Natural killer cell (primary cell): Measurements from ENCODE around the gene ADAM17. TPM values are rescaled to one million over a fixed set of nuclear protein-coding genes. Genes with fewer than 3 reads are reported as not detected.

Source experiments
- ATAC-seq, 3 donors: fragments of 150-1000 bp in 2 of 3; fragments of 200-7000 bp in 1 of 3; cut with Tn5 transposase; 1 replicate in 1 of 3; 2 replicates in 2 of 3; pipeline ENCODE4 v1.10.0; 2021; ENCODE audit warnings: mild to moderate bottlenecking in 2 of 3, moderate library complexity in 2 of 3
- DNase-seq, 2 donors: peaks; one replicate each; pipeline versions ENCODE4 v3.0.0 to v3.0.0-alpha.2; 2013 to 2021; ENCODE audit warnings: mixed read lengths in 1 of 2
- H3K27ac ChIP-seq: one replicate; pipeline ENCODE4 v1.5.1; 2013; ENCODE audit warnings: mild to moderate bottlenecking, low read length
- H3K27me3 ChIP-seq: one replicate; pipeline ENCODE4 v1.6.1; 2013; ENCODE audit warnings: low read length; ENCODE audit not compliant: control insufficient read depth, insufficient read depth
- H3K36me3 ChIP-seq: one replicate; pipeline ENCODE4 v1.6.1; 2013; ENCODE audit warnings: low read length; ENCODE audit not compliant: control insufficient read depth, insufficient read depth
- H3K4me1 ChIP-seq: one replicate; pipeline ENCODE4 v1.6.1; 2013; ENCODE audit warnings: low read length; ENCODE audit not compliant: control insufficient read depth, insufficient read depth
- H3K4me3 ChIP-seq: one replicate; pipeline ENCODE4 v1.5.1; 2013; ENCODE audit warnings: low read length
- H3K9me3 ChIP-seq: one replicate; pipeline ENCODE4 v1.6.1; 2013; ENCODE audit warnings: low read length; ENCODE audit not compliant: control insufficient read depth, insufficient read depth
- H3K27ac Mint-ChIP-seq, 2 donors: one replicate each; pipeline ENCODE4 v1.8.0; 2022; ENCODE audit warnings: mild to moderate bottlenecking in 2 of 2, mixed read lengths in 2 of 2, moderate library complexity in 1 of 2
- H3K27me3 Mint-ChIP-seq, 2 donors: one replicate each; pipeline ENCODE4 v1.8.0; 2022; ENCODE audit warnings: low read depth in 2 of 2, mixed read lengths in 2 of 2
- H3K36me3 Mint-ChIP-seq: one replicate; pipeline ENCODE4 v1.8.0; 2022; ENCODE audit warnings: mixed read lengths
- H3K4me1 Mint-ChIP-seq, 2 donors: one replicate each; pipeline ENCODE4 v1.8.0; 2022; ENCODE audit warnings: mixed read lengths in 2 of 2
- H3K4me3 Mint-ChIP-seq: one replicate; pipeline ENCODE4 v1.8.0; 2022; ENCODE audit warnings: mild to moderate bottlenecking, moderate library complexity, mixed read lengths
- H3K9me3 Mint-ChIP-seq, 2 donors: one replicate each; pipeline ENCODE4 v1.8.0; 2022; ENCODE audit warnings: mixed read lengths in 2 of 2
- WGBS: methylation state at CpG from one replicate; pipeline ENCODE4 v1.1.7; 2013; ENCODE audit warnings: missing lambda C conversion rate; ENCODE audit not compliant: insufficient coverage; 5-methylcytosine and 5-hydroxymethylcytosine counted together
- intact Hi-C: fragments of 100-400 bp; cut with micrococcal nuclease; formaldehyde crosslinking; loops from one replicate; pipeline ENCODE4 v1.14.2; 2022
- total RNA-seq, 4 donors: library from RNA; stranded (reverse); fragments of 120-200 nt in 1 of 4; gene quantifications; one replicate each; pipeline versions ENCODE4 v1.2.3 to v1.2.4, GENCODE V29; 2013 to 2022
- TF ChIP-seq, protein P1 (sequence below): fragments of 200-600 bp; IDR thresholded peaks from one replicate; pipeline ENCODE4 v1.8.0; 2022; ENCODE audit warnings: antibody characterized with exemption

The ADAM17 gene
- total RNA-seq, 3 donors from 2014 or later (not counting 1 experiment from before 2014, with no cell fraction given): 44.0 to 53.8 (median 46.8) TPM

DNA sequence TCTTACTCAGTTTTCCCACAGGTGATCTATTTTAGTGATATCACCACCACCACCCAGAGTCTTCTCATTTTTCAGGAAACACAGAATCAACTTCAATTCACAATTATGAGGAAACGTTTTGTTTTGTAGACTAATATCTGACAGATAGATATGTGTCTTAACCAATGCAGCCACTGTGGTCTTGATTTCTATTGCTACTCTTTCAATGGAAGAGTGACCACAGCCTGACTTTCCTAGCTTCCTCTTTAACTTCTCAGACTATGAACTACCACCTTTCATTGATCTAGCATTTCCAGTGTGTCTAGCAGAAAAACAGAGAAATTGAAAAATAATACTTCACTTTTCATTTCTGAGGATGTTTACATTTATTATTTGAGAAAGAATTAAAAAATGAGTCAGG lies 20.5 kb downstream of the ADAM17 start:
- Mint-ChIP-seq H3K4me1 (peaks cover 12 to 29% of the 10 kb centered on the region in 2 donors), H3K27ac (peak overlapping the region in 1 of 2 donors; percentile 55), H3K27me3 (no peaks in the 10 kb centered on the region), H3K4me3 (no peak overlapping the region), H3K36me3 (no peaks in the 10 kb centered on the region), H3K9me3 (no peaks in the 10 kb centered on the region)
- no peaks in the 10 kb centered on the region for H3K27me3 ChIP-seq
- H3K4me1 ChIP-seq: peaks cover 8% of the 10 kb centered on the region
- peak in 1 of 3 donors; percentile 35 for ATAC-seq
- intact Hi-C loops: no loop called here
- no peaks in the 10 kb centered on the region for H3K9me3 ChIP-seq
- H3K27ac ChIP-seq: no peak overlapping the region
- WGBS: no CpG with 5 or more reads among the region's 1 CpG
- TF ChIP-seq, protein P1, sequence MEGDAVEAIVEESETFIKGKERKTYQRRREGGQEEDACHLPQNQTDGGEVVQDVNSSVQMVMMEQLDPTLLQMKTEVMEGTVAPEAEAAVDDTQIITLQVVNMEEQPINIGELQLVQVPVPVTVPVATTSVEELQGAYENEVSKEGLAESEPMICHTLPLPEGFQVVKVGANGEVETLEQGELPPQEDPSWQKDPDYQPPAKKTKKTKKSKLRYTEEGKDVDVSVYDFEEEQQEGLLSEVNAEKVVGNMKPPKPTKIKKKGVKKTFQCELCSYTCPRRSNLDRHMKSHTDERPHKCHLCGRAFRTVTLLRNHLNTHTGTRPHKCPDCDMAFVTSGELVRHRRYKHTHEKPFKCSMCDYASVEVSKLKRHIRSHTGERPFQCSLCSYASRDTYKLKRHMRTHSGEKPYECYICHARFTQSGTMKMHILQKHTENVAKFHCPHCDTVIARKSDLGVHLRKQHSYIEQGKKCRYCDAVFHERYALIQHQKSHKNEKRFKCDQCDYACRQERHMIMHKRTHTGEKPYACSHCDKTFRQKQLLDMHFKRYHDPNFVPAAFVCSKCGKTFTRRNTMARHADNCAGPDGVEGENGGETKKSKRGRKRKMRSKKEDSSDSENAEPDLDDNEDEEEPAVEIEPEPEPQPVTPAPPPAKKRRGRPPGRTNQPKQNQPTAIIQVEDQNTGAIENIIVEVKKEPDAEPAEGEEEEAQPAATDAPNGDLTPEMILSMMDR: no peak
- DNase-seq: no peak
- H3K4me3 ChIP-seq: no peak overlapping the region
- peaks cover 11% of the 10 kb centered on the region for H3K36me3 ChIP-seq

DNA sequence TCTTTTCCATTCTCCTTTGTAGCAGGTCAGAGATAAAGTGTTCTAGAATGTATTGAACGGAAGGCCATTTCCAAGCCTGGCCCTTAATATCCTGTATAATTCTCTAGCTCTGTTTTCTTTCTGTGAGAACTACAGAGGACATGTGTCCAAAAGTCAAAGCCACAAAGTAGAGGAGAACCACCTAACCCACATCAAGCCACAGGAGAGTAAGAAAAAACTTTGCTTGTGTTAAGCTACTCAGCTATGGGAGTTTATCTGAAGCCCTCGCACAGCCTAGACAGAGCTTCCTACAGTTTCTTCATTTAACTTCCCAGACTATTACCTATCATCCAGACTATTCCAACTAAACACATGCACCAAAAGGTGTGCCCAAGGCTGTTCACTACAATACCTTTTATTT lies 22.0 kb downstream of the ADAM17 start:
- Histone ChIP-seq H3K9me3 (no peaks in the 10 kb centered on the region), H3K36me3 (peaks cover 14% of the 10 kb centered on the region), H3K4me3 (no peak overlapping the region), H3K27me3 (no peaks in the 10 kb centered on the region), H3K27ac (no peak overlapping the region), H3K4me1 (peaks cover 8% of the 10 kb centered on the region)
- H3K4me1 Mint-ChIP-seq: peaks cover 12 to 29% of the 10 kb centered on the region in 2 donors
- ATAC-seq (peak in 1 of 3 donors; percentile 49), DNase-seq (no peak)
- no peak overlapping the region for H3K4me3 Mint-ChIP-seq
- H3K27ac Mint-ChIP-seq: peak overlapping the region; percentile 20 to 26
- no peaks in the 10 kb centered on the region for H3K36me3 Mint-ChIP-seq
- H3K27me3 Mint-ChIP-seq: no peaks in the 10 kb centered on the region
- intact Hi-C loops: no loop called here
- TF ChIP-seq, protein P1: no peak
- no peaks in the 10 kb centered on the region for H3K9me3 Mint-ChIP-seq
- 50% methylated on average over 2 of the region's 2 CpGs for WGBS

DNA sequence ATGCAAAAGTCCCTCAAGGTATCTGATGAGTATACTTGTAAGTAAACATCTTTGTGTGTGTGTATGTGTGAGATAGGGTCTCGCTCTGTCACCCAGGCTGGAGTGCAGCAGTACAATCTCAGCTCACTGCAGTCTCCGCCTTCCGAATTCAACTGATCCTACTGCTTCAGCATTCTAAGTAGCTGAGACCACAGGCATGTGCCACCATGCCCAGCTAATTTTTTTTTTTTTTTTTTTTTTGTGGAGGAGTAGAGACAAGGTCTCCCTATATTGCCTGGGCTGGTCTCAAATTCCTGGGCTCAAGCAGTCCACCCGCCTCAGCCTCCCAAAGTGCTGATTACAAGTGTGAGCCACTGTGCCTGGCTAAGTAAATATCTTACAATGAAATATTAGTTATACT lies 23.2 kb downstream of the ADAM17 start:
- H3K27ac ChIP-seq: no peak overlapping the region
- Mint-ChIP-seq H3K4me3 (no peak overlapping the region), H3K9me3 (no peaks in the 10 kb centered on the region), H3K4me1 (peaks cover 12 to 22% of the 10 kb centered on the region in 2 donors), H3K27me3 (no peaks in the 10 kb centered on the region), H3K27ac (no peak overlapping the region), H3K36me3 (peaks cover 5% of the 10 kb centered on the region)
- DNase-seq (no peak), ATAC-seq (no peak)
- H3K36me3 ChIP-seq: peaks cover 21% of the 10 kb centered on the region
- TF ChIP-seq, protein P1: no peak
- 96% methylated on average over 3 of the region's 4 CpGs for WGBS
- no peak overlapping the region for H3K4me3 ChIP-seq
- H3K9me3 ChIP-seq: no peaks in the 10 kb centered on the region
- H3K4me1 ChIP-seq: peaks cover 7% of the 10 kb centered on the region
- no peaks in the 10 kb centered on the region for H3K27me3 ChIP-seq
- intact Hi-C loops: no loop called here
